Activated naive CD4-positive, alpha-beta T cell treated with anti-CD3 and anti-CD28 coated beads, Interleukin-2, amount 50 U/mL, for 24 hours (primary cell): ENCODE measurements around the gene STXBP6.

Experiments
- H3K27ac Mint-ChIP-seq: one replicate; pipeline ENCODE4 v1.8.0; 2021; ENCODE audit warnings: mild to moderate bottlenecking, mixed read lengths
- H3K27me3 Mint-ChIP-seq: one replicate; pipeline ENCODE4 v1.8.0; 2021; ENCODE audit warnings: mixed read lengths
- H3K36me3 Mint-ChIP-seq: one replicate; pipeline ENCODE4 v1.8.0; 2021; ENCODE audit warnings: mixed read lengths
- H3K4me1 Mint-ChIP-seq: one replicate; pipeline ENCODE4 v1.8.0; 2021; ENCODE audit warnings: mixed read lengths
- H3K4me3 Mint-ChIP-seq: one replicate; pipeline ENCODE4 v1.8.0; 2021; ENCODE audit warnings: mild to moderate bottlenecking, mixed read lengths
- H3K9me3 Mint-ChIP-seq: one replicate; pipeline ENCODE4 v1.8.0; 2021; ENCODE audit warnings: mixed read lengths

The STXBP6 gene

GRCh38 chr14:25041484-25041883 is 8.5 kb downstream of the STXBP6 start:
- Mint-ChIP-seq H3K36me3 (no peaks in the 10 kb centered on the region), H3K4me3 (no peak overlapping the region), H3K27ac (no peak overlapping the region), H3K27me3 (peaks cover 3% of the 10 kb centered on the region), H3K4me1 (no peaks in the 10 kb centered on the region), H3K9me3 (no peaks in the 10 kb centered on the region)

DNA sequence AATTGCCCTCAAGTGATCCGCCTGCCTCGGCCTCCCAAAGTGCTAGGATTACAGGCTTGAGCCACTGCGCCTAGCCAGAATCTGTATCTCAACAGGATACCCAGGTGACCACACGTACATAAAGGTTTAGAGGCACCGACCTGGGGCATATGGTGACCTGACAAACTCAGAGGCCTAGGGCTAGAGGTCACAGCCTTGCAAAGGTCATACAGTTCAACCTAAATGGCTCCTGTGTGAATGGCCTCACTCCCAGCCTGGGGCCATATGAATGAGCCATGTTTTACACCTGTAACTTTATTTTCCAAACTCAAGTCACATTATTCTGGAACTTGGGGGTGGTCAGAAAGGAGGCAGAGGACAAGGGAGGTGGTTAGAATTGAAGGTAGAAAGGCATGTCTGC is 10.0 kb downstream of the STXBP6 start:
- Mint-ChIP-seq H3K27ac (no peak overlapping the region), H3K9me3 (no peaks in the 10 kb centered on the region), H3K27me3 (peaks cover 3% of the 10 kb centered on the region), H3K4me3 (no peak overlapping the region), H3K4me1 (no peaks in the 10 kb centered on the region), H3K36me3 (no peaks in the 10 kb centered on the region)

DNA sequence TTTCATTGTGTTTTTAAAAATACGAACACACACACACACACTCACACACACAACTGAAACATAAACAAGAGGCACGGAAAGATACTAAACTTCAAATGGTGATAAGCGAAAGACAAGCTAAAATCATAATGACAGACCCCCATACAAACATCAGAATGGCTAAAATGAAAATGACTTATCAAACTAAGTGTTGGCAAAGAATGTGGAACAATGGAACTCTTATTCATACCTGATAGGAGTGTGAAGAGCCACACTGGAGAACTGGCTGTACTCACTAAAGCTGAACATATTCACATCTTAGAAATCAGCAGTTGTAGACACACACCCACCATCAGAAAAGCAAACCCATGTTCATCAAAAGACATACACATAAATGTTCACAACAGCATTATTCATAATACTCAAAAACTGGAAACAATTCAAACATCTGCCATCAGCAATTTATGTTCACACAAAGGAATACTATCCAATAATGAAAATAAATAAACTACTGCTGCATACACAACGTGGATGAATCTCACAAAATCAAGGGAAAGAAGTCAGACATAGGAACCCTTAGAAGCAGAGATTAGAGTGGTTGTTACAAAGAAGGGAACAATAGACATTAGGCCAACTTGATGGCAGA is 11.8 kb downstream of the STXBP6 start:
- no peaks in the 10 kb centered on the region for H3K36me3 Mint-ChIP-seq
- H3K27me3 Mint-ChIP-seq, result peaks cover 1% of the 10 kb centered on the region
- no peak overlapping the region for H3K27ac Mint-ChIP-seq
- no peaks in the 10 kb centered on the region for H3K9me3 Mint-ChIP-seq
- no peak overlapping the region for H3K4me3 Mint-ChIP-seq
- no peaks in the 10 kb centered on the region for H3K4me1 Mint-ChIP-seq

GRCh38 chr14:25037032-25037431 is 12.9 kb downstream of the STXBP6 start:
- H3K4me1 Mint-ChIP-seq, result no peaks in the 10 kb centered on the region
- no peak overlapping the region for H3K4me3 Mint-ChIP-seq
- H3K9me3 Mint-ChIP-seq, result no peaks in the 10 kb centered on the region
- peaks cover 1% of the 10 kb centered on the region for H3K27me3 Mint-ChIP-seq
- no peaks in the 10 kb centered on the region for H3K36me3 Mint-ChIP-seq
- no peak overlapping the region for H3K27ac Mint-ChIP-seq

GRCh38 chr14:25034803-25035681 is 14.9 kb downstream of the STXBP6 start:
- H3K4me3 Mint-ChIP-seq, result no peak overlapping the region
- no peaks in the 10 kb centered on the region for H3K9me3 Mint-ChIP-seq
- peaks cover under 1% of the 10 kb centered on the region for H3K27me3 Mint-ChIP-seq
- H3K4me1 Mint-ChIP-seq, result no peaks in the 10 kb centered on the region
- H3K36me3 Mint-ChIP-seq, result no peaks in the 10 kb centered on the region
- no peak overlapping the region for H3K27ac Mint-ChIP-seq

DNA sequence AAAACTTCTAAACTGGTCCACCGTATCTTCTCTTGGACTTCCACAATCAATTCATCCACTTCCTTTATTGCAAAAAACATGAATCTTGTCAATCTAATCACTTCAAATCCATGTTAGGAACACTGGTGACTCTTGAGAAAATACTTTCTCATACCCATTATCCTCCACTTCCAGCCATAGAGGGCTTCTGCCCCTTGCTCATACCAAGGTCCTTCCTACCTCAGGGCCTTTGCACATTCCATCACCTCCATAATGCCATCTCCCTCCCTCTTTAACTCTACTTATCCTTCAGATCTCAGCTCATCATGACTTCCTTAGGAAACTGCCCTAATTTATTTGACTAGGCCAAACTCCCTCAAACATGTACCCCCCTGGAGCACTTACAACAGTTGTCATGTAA is 16.6 kb downstream of the STXBP6 start:
- H3K27me3 Mint-ChIP-seq, result no peaks in the 10 kb centered on the region
- no peaks in the 10 kb centered on the region for H3K36me3 Mint-ChIP-seq
- no peak overlapping the region for H3K27ac Mint-ChIP-seq
- no peak overlapping the region for H3K4me3 Mint-ChIP-seq
- H3K9me3 Mint-ChIP-seq, result no peaks in the 10 kb centered on the region
- H3K4me1 Mint-ChIP-seq, result no peaks in the 10 kb centered on the region

- no peaks in the 10 kb centered on the region for H3K9me3 Mint-ChIP-seq
- H3K27ac Mint-ChIP-seq, result no peak overlapping the region
- no peak overlapping the region for H3K4me3 Mint-ChIP-seq
- H3K27me3 Mint-ChIP-seq, result peaks cover 2% of the 10 kb centered on the region
- no peaks in the 10 kb centered on the region for H3K36me3 Mint-ChIP-seq
- H3K4me1 Mint-ChIP-seq, result no peaks in the 10 kb centered on the region
Measured at GRCh38 chr14:25032092-25032784, 17.7 kb downstream of the STXBP6 start.

- no peaks in the 10 kb centered on the region for H3K4me1 Mint-ChIP-seq
- no peaks in the 10 kb centered on the region for H3K9me3 Mint-ChIP-seq
- H3K27me3 Mint-ChIP-seq, result peaks cover 2% of the 10 kb centered on the region
- H3K4me3 Mint-ChIP-seq, result no peak overlapping the region
- no peaks in the 10 kb centered on the region for H3K36me3 Mint-ChIP-seq
- no peak overlapping the region for H3K27ac Mint-ChIP-seq
Measured at GRCh38 chr14:25026476-25027137, 23.3 kb downstream of the STXBP6 start.

- Mint-ChIP-seq H3K36me3 (no peaks in the 10 kb centered on the region), H3K4me3 (no peak overlapping the region), H3K27ac (no peak overlapping the region), H3K4me1 (no peaks in the 10 kb centered on the region), H3K27me3 (peaks cover 2% of the 10 kb centered on the region), H3K9me3 (no peaks in the 10 kb centered on the region)
Measured at GRCh38 chr14:25019892-25020291, 30.1 kb downstream of the STXBP6 start.

- H3K27ac Mint-ChIP-seq, result no peak overlapping the region
- peaks cover 6% of the 10 kb centered on the region for H3K27me3 Mint-ChIP-seq
Measured at GRCh38 chr14:25017562-25017961, 32.4 kb downstream of the STXBP6 start.

DNA sequence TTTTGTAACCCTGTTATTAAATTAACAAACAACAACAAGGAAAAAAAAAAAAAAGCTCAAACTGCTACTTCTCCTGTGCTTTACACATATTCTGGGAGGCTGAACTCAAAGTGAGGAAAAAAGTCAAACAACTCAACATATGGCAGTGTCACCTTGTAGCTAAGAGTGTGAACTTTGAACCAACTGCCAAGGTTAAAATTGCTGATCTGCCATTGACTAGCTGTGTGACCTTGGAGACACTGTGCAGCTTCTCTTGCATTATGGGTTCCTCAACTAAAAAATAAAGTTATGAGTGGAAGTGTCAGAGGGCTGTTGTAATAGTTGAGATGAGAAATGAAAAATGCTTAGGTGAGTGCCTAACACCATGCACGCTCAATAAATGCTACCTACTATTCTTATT is 34.2 kb downstream of the STXBP6 start:
- H3K4me1 Mint-ChIP-seq, result no peaks in the 10 kb centered on the region
- H3K27ac Mint-ChIP-seq, result no peak overlapping the region
- no peak overlapping the region for H3K4me3 Mint-ChIP-seq
- no peaks in the 10 kb centered on the region for H3K36me3 Mint-ChIP-seq
- H3K9me3 Mint-ChIP-seq, result peaks cover 4% of the 10 kb centered on the region
- H3K27me3 Mint-ChIP-seq, result peaks cover 9% of the 10 kb centered on the region

More at GRCh38 chr14:25017562-25017961, 32.4 kb downstream of the STXBP6 start:
- Mint-ChIP-seq H3K36me3 (no peaks in the 10 kb centered on the region), H3K4me3 (no peak overlapping the region), H3K4me1 (no peaks in the 10 kb centered on the region), H3K9me3 (peaks cover 4% of the 10 kb centered on the region)

DNA sequence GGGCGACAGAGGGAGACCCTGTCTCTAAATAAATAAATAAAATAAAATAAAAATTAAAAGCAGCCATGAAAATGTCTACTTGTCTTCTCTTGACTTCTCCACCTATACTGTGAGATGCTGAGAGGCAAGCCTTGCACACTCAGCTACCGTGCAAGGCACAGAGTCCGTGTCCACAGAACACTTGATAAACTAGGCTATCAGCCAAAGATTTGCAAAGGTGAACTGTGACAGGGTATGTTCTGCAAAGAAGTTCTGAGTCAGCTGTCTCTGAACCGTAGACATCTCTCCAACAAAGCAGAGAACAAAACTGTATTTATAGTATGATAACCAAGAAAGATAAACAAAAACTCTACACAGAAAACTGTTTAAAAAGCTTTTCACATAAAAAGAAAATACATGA is 35.5 kb downstream of the STXBP6 start:
- H3K36me3 Mint-ChIP-seq, result no peaks in the 10 kb centered on the region
- peaks cover 11% of the 10 kb centered on the region for H3K27me3 Mint-ChIP-seq
- no peak overlapping the region for H3K27ac Mint-ChIP-seq
- H3K4me1 Mint-ChIP-seq, result no peaks in the 10 kb centered on the region
- H3K9me3 Mint-ChIP-seq, result peaks cover 4% of the 10 kb centered on the region
- H3K4me3 Mint-ChIP-seq, result no peak overlapping the region

DNA sequence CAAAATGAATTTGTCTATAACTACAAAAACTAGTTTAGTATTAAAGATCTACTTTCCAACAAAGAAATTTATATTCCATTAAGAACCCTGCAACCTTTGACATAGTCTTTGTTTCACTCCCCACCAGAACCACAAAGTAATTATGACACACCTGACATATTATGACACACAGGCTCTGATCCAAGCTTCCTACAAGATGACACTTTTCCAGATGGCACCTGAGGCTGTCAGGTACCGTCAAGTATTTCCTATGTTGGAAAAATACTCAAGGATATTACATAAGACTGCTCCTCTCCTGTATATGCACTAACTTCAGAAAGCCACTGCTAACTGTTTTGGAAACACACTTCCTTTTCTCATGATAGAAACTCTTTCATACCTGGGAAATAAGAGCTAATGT is 38.9 kb downstream of the STXBP6 start:
- no peaks in the 10 kb centered on the region for H3K36me3 Mint-ChIP-seq
- H3K4me3 Mint-ChIP-seq, result no peak overlapping the region
- peaks cover 11% of the 10 kb centered on the region for H3K27me3 Mint-ChIP-seq
- no peak overlapping the region for H3K27ac Mint-ChIP-seq
- H3K4me1 Mint-ChIP-seq, result no peaks in the 10 kb centered on the region
- H3K9me3 Mint-ChIP-seq, result peaks cover 4% of the 10 kb centered on the region

DNA sequence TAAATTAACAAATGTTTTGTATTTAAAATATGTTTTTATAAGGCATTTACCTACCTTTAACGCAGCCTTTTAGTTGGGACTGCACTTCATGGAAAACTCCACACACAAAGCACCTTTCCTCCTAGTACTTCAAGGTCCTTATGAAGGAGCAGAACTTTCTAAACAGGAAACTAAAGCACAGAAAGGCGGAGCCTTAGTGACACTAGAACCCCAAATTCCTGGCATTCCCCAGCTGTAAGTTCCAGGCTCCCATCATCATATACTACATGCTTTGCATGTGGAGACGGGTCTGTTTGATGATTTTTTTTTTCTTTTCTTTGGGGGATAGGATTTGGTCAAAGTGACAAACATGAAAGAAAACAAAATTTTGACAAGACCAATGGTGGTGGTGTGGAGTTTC is 39.5 kb downstream of the STXBP6 start:
- H3K36me3 Mint-ChIP-seq, result no peaks in the 10 kb centered on the region
- no peak overlapping the region for H3K4me3 Mint-ChIP-seq
- peaks cover 4% of the 10 kb centered on the region for H3K9me3 Mint-ChIP-seq
- H3K4me1 Mint-ChIP-seq, result no peaks in the 10 kb centered on the region
- H3K27ac Mint-ChIP-seq, result no peak overlapping the region
- peaks cover 11% of the 10 kb centered on the region for H3K27me3 Mint-ChIP-seq

DNA sequence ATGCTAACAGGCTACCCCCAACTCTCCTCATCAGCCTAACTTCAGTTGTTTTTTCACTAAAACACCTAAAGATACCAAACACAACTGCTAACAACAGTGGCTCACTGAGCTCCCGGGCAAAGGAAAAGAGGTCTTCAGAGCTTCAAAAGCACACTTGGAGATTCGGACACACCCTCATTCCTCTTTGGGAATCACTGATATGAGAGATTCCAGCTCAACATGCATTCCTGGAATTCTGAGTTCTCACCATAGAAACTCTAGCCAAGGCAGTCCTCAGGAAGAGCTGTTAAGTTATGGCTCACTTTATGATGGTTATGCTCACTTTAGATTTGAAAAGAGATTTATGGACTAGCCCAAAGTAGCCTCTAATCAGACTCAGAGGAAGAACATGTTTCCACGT is 40.1 kb downstream of the STXBP6 start:
- H3K27me3 Mint-ChIP-seq, result peaks cover 11% of the 10 kb centered on the region
- no peaks in the 10 kb centered on the region for H3K36me3 Mint-ChIP-seq
- no peak overlapping the region for H3K27ac Mint-ChIP-seq
- no peaks in the 10 kb centered on the region for H3K4me1 Mint-ChIP-seq
- no peak overlapping the region for H3K4me3 Mint-ChIP-seq
- peaks cover 4% of the 10 kb centered on the region for H3K9me3 Mint-ChIP-seq
